Right ventricle myocardium inferior (tissue), 1 donor: Measurements from ENCODE around the gene ECHDC3. TPM values are rescaled to one million over a fixed set of nuclear protein-coding genes. Genes with fewer than 3 reads are reported as not detected.

Experiments used
- ATAC-seq: fragments of 200-7000 bp; cut with Tn5 transposase; one replicate; pipeline ENCODE4 v1.9.1; 2020; ENCODE audit warnings: mild to moderate bottlenecking, moderate library complexity
- DNase-seq: peaks from one replicate; pipeline ENCODE4 v3.0.0; 2021; ENCODE audit errors: missing footprints
- intact Hi-C: fragments of 100-400 bp; cut with DNase I; formaldehyde crosslinking; loops from one replicate; pipeline ENCODE4 v1.11.0; 2022
- total RNA-seq: library from RNA; stranded (reverse); fragmentation: NEBNext Ultra II Directional; extraction: Animal tissue kit (Norgen Biotek cat#: 25700); gene quantifications from one replicate; pipeline ENCODE4 v1.2.1, GENCODE V29; 2021
- donor health status: DM: no; HTN: yes; CAD: no; lungs with severe emphysema.

The ECHDC3 gene
- total RNA-seq, 1 donor from 2014 or later, result 101 TPM

- peak; percentile 87 for ATAC-seq
- peak; percentile 85 for DNase-seq
- intact Hi-C loops, result loop anchor here (5.0 kb wide), 2 partner anchors 131 to 226 kb away; partner anchors contain the start of gene USP6NL
These were observed 657 bp downstream of the ECHDC3 start for GRCh38 chr10:11742779-11743298.

GRCh38 chr10:11743461-11744338 is 1.5 kb downstream of the ECHDC3 start:
- DNase-seq, result no peak
- intact Hi-C loops, result loop anchor here (5.0 kb wide), 2 partner anchors 131 to 226 kb away; partner anchors contain the start of gene USP6NL
- ATAC-seq, result no peak

GRCh38 chr10:11745045-11745444 is 2.9 kb downstream of the ECHDC3 start:
- ATAC-seq, result no peak
- DNase-seq, result no peak
- intact Hi-C loops, result no loop called here

DNA sequence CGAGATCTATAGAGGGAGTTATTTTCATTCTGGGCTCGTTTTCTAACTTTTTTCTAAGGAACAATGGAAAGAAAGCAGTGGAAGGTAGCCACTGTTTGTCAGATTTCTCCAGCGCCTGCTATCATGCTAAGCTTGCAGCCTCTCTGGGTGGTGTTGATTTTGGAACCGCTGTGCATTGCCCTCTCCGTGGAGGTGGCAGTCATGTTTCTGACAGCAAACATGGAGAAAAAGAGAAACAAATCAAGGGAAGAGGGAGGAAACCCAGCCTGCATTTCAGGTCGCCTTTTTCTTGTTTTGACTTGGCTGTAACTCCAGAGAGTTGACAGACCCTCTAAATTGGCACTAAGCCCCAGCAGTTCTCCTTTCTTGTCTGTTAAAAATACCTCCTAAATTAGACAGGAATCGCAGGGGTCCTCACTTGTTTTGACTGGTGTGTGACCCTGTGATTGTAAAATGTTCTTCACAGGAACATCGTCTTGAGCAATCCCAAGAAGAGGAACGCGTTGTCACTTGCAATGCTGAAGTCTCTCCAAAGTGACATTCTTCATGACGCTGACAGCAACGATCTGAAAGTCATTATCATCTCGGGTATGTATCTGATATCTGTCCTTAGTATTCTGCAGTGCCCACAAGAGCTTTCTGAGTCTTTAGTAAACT is 4.8 kb downstream of the ECHDC3 start:
- intact Hi-C loops, result no loop called here
- ATAC-seq (peak; percentile 30), DNase-seq (no peak)

- intact Hi-C loops, result no loop called here
- DNase-seq, result no peak
- no peak for ATAC-seq
These were observed 6.7 kb downstream of the ECHDC3 start for GRCh38 chr10:11748866-11749265.

GRCh38 chr10:11750420-11750819 is 8.2 kb downstream of the ECHDC3 start:
- ATAC-seq, result no peak
- intact Hi-C loops, result no loop called here
- no peak for DNase-seq

GRCh38 chr10:11754173-11754572 is 12.0 kb downstream of the ECHDC3 start:
- DNase-seq, result no peak
- no peak for ATAC-seq
- intact Hi-C loops, result no loop called here

GRCh38 chr10:11754620-11755019 is 12.4 kb downstream of the ECHDC3 start:
- no peak for ATAC-seq
- no peak for DNase-seq
- intact Hi-C loops, result no loop called here

DNA sequence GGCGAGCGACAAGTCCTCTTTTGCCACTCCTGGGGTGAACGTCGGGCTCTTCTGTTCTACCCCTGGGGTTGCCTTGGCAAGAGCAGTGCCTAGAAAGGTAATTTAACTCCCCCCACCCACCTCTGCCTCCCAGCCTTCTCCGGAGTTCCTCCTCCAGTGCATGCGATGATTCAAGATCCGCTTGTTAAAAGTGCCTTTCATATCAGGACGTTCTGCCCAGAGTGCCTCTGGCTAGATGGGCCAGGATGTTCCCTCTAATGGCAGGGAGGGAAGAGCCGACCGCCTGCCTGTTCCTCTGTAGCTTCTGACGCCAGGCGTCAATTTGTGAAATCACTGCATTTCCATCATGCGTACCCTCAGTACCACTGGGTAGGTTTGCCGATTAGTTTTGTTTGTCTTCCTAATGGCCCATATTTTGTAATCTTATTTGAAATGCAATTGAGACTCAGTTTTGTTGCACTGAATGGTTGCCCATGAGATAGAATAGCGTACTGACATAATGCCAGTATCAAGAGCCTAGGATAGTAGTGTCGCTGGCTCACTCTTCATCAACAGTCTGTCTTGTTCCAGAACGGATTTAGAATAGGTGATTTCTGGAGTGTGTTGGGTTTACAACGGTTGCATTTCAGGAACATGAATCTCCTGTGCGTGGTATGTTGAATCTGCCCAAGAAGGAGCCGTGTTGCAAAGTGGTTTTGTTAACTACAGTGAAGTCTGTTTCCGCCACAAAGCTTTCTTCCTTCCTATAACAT is 13.5 kb downstream of the ECHDC3 start:
- ATAC-seq (peak; percentile 46), DNase-seq (peak; percentile 65)
- intact Hi-C loops, result no loop called here

- DNase-seq (no peak), ATAC-seq (no peak)
- intact Hi-C loops, result no loop called here
These were observed 14.7 kb downstream of the ECHDC3 start for GRCh38 chr10:11756766-11757315.

- DNase-seq (no peak), ATAC-seq (peak; percentile 84)
- intact Hi-C loops, result no loop called here
These were observed 15.3 kb downstream of the ECHDC3 start for GRCh38 chr10:11757454-11757820.

DNA sequence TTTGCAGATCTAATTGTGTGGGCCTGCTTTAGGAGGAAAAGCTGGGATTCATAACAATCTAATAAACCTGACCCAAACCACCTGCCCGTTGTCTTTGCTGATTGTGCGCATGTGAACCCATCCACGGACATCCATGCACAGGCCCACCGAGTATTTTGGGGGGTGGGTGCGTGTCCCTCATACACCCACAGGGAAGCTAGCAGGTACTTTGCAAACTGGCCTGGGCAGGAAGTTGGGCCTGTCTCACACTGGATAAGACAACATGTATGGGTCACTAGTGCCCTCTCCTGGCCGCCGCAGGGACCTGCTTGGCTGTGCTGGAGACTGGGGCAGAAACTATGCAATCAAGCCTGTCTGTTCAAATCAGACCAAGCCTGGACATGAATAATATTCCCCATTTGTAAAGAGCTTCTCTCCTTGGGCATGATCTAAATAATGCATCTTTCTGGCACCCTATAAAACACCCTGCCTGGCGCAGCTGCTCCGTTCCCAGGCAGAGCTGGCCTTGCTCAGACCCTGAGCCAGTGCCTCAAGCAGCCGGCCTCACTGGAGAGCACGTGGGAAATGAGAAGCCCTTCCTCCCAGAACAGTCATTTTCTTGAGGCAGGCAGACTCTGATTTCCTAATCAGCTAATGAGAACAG is 15.8 kb downstream of the ECHDC3 start:
- DNase-seq (peak; percentile 94), ATAC-seq (peak; percentile 86)
- intact Hi-C loops, result loop anchor here (1.0 kb wide), 1 partner anchor 243 kb away; no protein-coding TSS in a partner anchor

GRCh38 chr10:11758527-11759236 is 16.5 kb downstream of the ECHDC3 start:
- ATAC-seq, result no peak
- DNase-seq, result peak; percentile 64

GRCh38 chr10:11759347-11759746 is 17.2 kb downstream of the ECHDC3 start:
- no peak for DNase-seq

More at GRCh38 chr10:11758527-11759236, 16.5 kb downstream of the ECHDC3 start:
- intact Hi-C loops, result loop anchor here (1.0 kb wide), 1 partner anchor 243 kb away; no protein-coding TSS in a partner anchor

GRCh38 chr10:11760151-11760550 is 18.0 kb downstream of the ECHDC3 start:
- intact Hi-C loops, result no loop called here
- DNase-seq (no peak), ATAC-seq (no peak)

More at GRCh38 chr10:11759347-11759746, 17.2 kb downstream of the ECHDC3 start:
- intact Hi-C loops, result no loop called here
- ATAC-seq, result no peak

GRCh38 chr10:11760861-11761260 is 18.7 kb downstream of the ECHDC3 start:
- ATAC-seq (no peak), DNase-seq (peak; percentile 69)
- intact Hi-C loops, result no loop called here

- DNase-seq (no peak), ATAC-seq (no peak)
- intact Hi-C loops, result no loop called here
These were observed 19.2 kb downstream of the ECHDC3 start for GRCh38 chr10:11761431-11761830.
